GM19438 (cell line): ENCODE measurements around the gene ECT2L.

Experiments used
- ATAC-seq: cut with Tn5 transposase; IDR thresholded peaks from one replicate; pipeline ENCODE4 v1.9.1; 2021; ENCODE audit warnings: low read depth; ENCODE audit not compliant: unreplicated experiment

The ECT2L gene

GRCh38 chr6:138795809-138796603, at the start of gene ECT2L:
ECT2L (plus strand) TSS chr6:138796087; CDS start chr6:138813275, 17,188 bp downstream.
- no peak for ATAC-seq

- no peak for ATAC-seq
Measured at GRCh38 chr6:138752017-138752416, 43.9 kb upstream of the ECT2L start.

GRCh38 chr6:138757136-138757535, 38.8 kb upstream of the ECT2L start:
- ATAC-seq, result no peak

- ATAC-seq, result no peak
Measured at GRCh38 chr6:138765896-138766655, 29.8 kb upstream of the ECT2L start.

- no peak for ATAC-seq
Measured at GRCh38 chr6:138769102-138769676, 26.7 kb upstream of the ECT2L start.

- ATAC-seq, result no peak
Measured at GRCh38 chr6:138772596-138773176, 23.2 kb upstream of the ECT2L start.

- peak; percentile 94 for ATAC-seq
Measured at GRCh38 chr6:138773177-138774091, 22.5 kb upstream of the ECT2L start, which contains the start of gene CCDC28A. CCDC28A (plus strand) TSS chr6:138773769; CDS start chr6:138776121, 2,352 bp downstream.

GRCh38 chr6:138774370-138774769, 21.5 kb upstream of the ECT2L start:
- no peak for ATAC-seq

GRCh38 chr6:138776659-138777058, 19.2 kb upstream of the ECT2L start:
- ATAC-seq, result no peak

GRCh38 chr6:138778331-138778730, 17.6 kb upstream of the ECT2L start:
- no peak for ATAC-seq

- no peak for ATAC-seq
Measured at GRCh38 chr6:138782243-138782642, 13.6 kb upstream of the ECT2L start.

GRCh38 chr6:138785079-138785478, 10.8 kb upstream of the ECT2L start:
- ATAC-seq, result no peak

GRCh38 chr6:138785980-138786379, 9.9 kb upstream of the ECT2L start:
- ATAC-seq, result no peak

GRCh38 chr6:138787138-138787537, 8.7 kb upstream of the ECT2L start:
- no peak for ATAC-seq

GRCh38 chr6:138796771-138797170, 884 bp downstream of the ECT2L start:
- no peak for ATAC-seq

GRCh38 chr6:138797806-138798446, 2.0 kb downstream of the ECT2L start:
- no peak for ATAC-seq

- ATAC-seq, result no peak
Measured at GRCh38 chr6:138800377-138801150, 4.7 kb downstream of the ECT2L start.

GRCh38 chr6:138803331-138803730, 7.4 kb downstream of the ECT2L start:
- no peak for ATAC-seq

GRCh38 chr6:138803861-138804260, 8.0 kb downstream of the ECT2L start:
- no peak for ATAC-seq
